Neutrophil (primary cell): ENCODE data around the gene PANK2.

Experiments
- H3K27ac ChIP-seq: fragments of 200-600 bp; sonication (generic); 2 replicates; pipeline ENCODE4 v1.5.1; 2016; ENCODE audit warnings: mild to moderate bottlenecking, moderate library complexity
- H3K27me3 ChIP-seq: fragments of 200-600 bp; sonication (generic); 2 replicates; pipeline ENCODE4 v1.6.0; 2016; ENCODE audit warnings: mild to moderate bottlenecking
- H3K36me3 ChIP-seq: fragments of 200-600 bp; sonication (generic); 2 replicates; pipeline ENCODE4 v1.5.1; 2017
- H3K4me1 ChIP-seq, 2 experiments: fragments of 200-600 bp in 1 of 2; sonication (generic) in 1 of 2; 1 replicate in 1 of 2; 2 replicates in 1 of 2; pipeline versions ENCODE4 v1.5.1 to v1.6.1; 2013 to 2016; ENCODE audit warnings: low read depth in 1 of 2, low read length in 1 of 2, mild to moderate bottlenecking in 1 of 2, moderate library complexity in 1 of 2; ENCODE audit not compliant: control insufficient read depth in 1 of 2, insufficient read depth in 1 of 2
- H3K4me3 ChIP-seq, 2 experiments: fragments of 200-600 bp in 1 of 2; sonication (generic) in 1 of 2; 1 replicate in 1 of 2; 2 replicates in 1 of 2; pipeline ENCODE4 v1.5.1; 2013 to 2016; ENCODE audit warnings: low read depth in 1 of 2, low read length in 1 of 2, mild to moderate bottlenecking in 1 of 2, moderate library complexity in 1 of 2
- H3K9me3 ChIP-seq: fragments of 200-600 bp; sonication (generic); 2 replicates; pipeline ENCODE4 v1.5.1; 2016
- CTCF ChIP-seq: fragments of 200-600 bp; sonication (generic); IDR thresholded peaks from 2 replicates; pipeline ENCODE4 v1.5.1; 2016; ENCODE audit warnings: antibody characterized with exemption

The PANK2 gene

GRCh38 chr20:3911956-3912355 lies 22.8 kb downstream of the PANK2 start:
- H3K27me3 ChIP-seq = no peaks in the 10 kb centered on the region
- peaks cover 5 to 9% of the 10 kb centered on the region in 2 experiments for H3K4me1 ChIP-seq
- no peak for TF ChIP-seq CTCF
- H3K36me3 ChIP-seq = peaks cover 70% of the 10 kb centered on the region
- H3K9me3 ChIP-seq = no peaks in the 10 kb centered on the region
- no peak overlapping the region for H3K27ac ChIP-seq
- H3K4me3 ChIP-seq = no peak overlapping the region

- H3K27me3 ChIP-seq = no peaks in the 10 kb centered on the region
- peaks cover 70% of the 10 kb centered on the region for H3K36me3 ChIP-seq
- H3K4me3 ChIP-seq = no peak overlapping the region
- TF ChIP-seq CTCF = no peak
- H3K4me1 ChIP-seq = peaks cover 5 to 9% of the 10 kb centered on the region in 2 experiments
- peak overlapping the region; percentile 20 for H3K27ac ChIP-seq
- H3K9me3 ChIP-seq = no peaks in the 10 kb centered on the region
These were observed 25.3 kb downstream of the PANK2 start for GRCh38 chr20:3914446-3914845.

DNA sequence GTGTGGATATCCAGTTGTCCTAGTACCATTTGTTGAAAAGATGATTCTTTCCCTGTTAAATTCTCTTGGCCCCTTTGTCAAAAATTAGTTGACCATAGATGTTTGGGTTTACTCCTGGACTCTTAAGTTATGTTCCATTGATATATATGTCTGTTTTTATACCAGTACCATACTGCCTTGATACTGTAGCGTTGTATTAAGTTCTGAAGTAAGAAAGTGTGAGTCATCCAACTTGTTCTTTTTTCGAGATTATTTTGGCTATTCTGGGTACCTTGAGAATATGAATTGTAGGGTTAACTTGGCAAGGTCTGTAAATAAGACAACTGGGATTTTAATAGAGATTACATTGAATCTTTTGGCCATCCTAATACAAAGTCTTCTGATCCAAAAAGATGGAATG lies 26.5 kb downstream of the PANK2 start:
- no peak overlapping the region for H3K4me3 ChIP-seq
- peak overlapping the region; percentile 34 for H3K27ac ChIP-seq
- H3K27me3 ChIP-seq = no peaks in the 10 kb centered on the region
- TF ChIP-seq CTCF = no peak
- peaks cover 68% of the 10 kb centered on the region for H3K36me3 ChIP-seq
- H3K4me1 ChIP-seq = peaks cover 5 to 9% of the 10 kb centered on the region in 2 experiments
- H3K9me3 ChIP-seq = no peaks in the 10 kb centered on the region

DNA sequence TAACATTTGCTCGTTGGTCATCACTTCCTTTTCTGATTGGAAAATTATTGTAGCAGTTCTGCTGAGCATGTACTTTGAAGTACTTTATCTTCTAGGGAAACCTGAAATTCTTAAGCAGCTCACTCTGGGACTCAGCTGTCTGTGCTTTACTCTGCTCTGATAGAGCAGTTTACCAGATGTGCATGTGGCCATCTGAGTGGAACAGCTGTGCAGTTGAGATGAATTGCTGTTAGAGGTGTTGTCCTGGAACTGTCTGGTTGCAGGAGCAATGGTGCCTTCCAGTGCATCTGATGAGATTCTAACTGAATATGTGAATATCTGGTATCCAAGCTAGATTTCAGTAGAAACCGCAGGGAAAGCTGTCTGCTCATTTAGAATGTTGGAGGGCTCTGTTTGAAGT lies 27.2 kb downstream of the PANK2 start:
- Histone ChIP-seq H3K27ac (peak overlapping the region; percentile 34), H3K36me3 (peaks cover 66% of the 10 kb centered on the region)
- TF ChIP-seq CTCF = no peak

DNA sequence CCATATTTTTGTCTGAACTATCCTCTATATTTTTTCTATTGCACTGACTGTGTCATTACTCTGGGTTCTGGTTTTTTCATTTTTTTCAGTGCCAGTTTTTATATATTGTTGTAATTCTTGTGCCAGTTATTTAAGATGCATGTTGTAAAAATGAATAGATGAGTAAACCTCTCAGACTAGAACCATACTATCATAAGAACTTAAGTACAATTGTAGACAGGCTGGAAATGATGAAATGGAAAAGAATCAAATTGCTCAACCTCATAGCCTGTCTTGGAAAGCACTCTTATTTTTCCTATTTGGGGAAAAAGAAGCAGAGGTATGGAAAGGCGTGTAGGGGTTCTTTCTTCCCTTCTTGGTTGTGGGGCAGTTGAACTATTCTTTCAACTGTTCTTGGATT lies 30.2 kb downstream of the PANK2 start:
- H3K36me3 ChIP-seq = peaks cover 69% of the 10 kb centered on the region
- H3K4me1 ChIP-seq = peaks cover 10 to 15% of the 10 kb centered on the region in 2 experiments
- H3K27me3 ChIP-seq = no peaks in the 10 kb centered on the region
- no peaks in the 10 kb centered on the region for H3K9me3 ChIP-seq
- H3K27ac ChIP-seq = peak overlapping the region; percentile 15
- no peak overlapping the region for H3K4me3 ChIP-seq
- no peak for TF ChIP-seq CTCF

More for the DNA sequence above, 27.2 kb downstream of the PANK2 start:
- no peaks in the 10 kb centered on the region for H3K27me3 ChIP-seq
- H3K9me3 ChIP-seq = no peaks in the 10 kb centered on the region
- H3K4me1 ChIP-seq = peaks cover 5 to 9% of the 10 kb centered on the region in 2 experiments
- no peak overlapping the region for H3K4me3 ChIP-seq
